ENCODE data around the gene MAGI1. TPM values are rescaled to one million over a fixed set of nuclear protein-coding genes. Genes with fewer than 3 reads are reported as not detected.

Gene MAGI1
- total RNA-seq, 1 donor from 2014 or later: 45.8 TPM

DNA sequence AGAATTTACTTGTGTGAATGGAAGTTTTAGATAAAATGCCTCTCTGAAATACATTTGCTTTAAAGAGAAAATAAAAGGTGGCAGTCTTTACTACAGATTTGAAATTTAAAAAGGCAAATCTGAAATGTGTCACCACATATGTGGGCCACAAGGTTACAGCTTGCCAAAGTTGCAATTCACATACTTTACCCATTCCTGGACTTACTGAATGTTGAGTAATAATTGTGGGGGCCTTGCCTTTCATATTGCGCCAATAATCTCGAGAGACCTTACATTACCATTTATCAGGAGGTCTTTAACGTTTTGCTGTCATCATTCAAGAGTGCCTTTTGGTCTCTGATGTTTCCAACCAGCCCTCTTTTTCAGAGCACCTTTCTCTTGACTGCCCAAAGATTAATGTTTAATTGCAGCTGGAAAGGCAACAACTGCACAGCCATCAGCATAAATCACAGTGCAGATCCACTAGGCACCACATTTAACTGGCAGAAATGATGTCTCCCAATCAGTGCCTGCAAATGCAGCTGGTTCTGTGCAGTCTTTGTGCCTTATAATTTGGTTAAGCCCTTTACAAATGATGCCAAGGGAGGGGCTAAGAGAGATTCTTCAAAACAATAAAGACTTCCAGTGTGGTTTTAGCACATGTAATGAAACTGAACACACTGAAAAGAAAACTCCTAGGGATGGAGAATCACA is 206.8 kb downstream of the MAGI1 start:
- Histone ChIP-seq H3K9me3 (no peaks in the 10 kb centered on the region), H3K36me3 (no peaks in the 10 kb centered on the region), H3K4me3 (no peak overlapping the region), H3K27ac (no peak overlapping the region), H3K27me3 (no peaks in the 10 kb centered on the region), H3K4me1 (no peaks in the 10 kb centered on the region)
- no peak for DNase-seq
- intact Hi-C loops (cut with DNase I): no loop called here
- TF ChIP-seq, protein P1, sequence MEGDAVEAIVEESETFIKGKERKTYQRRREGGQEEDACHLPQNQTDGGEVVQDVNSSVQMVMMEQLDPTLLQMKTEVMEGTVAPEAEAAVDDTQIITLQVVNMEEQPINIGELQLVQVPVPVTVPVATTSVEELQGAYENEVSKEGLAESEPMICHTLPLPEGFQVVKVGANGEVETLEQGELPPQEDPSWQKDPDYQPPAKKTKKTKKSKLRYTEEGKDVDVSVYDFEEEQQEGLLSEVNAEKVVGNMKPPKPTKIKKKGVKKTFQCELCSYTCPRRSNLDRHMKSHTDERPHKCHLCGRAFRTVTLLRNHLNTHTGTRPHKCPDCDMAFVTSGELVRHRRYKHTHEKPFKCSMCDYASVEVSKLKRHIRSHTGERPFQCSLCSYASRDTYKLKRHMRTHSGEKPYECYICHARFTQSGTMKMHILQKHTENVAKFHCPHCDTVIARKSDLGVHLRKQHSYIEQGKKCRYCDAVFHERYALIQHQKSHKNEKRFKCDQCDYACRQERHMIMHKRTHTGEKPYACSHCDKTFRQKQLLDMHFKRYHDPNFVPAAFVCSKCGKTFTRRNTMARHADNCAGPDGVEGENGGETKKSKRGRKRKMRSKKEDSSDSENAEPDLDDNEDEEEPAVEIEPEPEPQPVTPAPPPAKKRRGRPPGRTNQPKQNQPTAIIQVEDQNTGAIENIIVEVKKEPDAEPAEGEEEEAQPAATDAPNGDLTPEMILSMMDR (IDR thresholded peaks at IDR 0.05): no peak
- no peak for ATAC-seq

GRCh38 chr3:65830948-65831732 is 207.6 kb downstream of the MAGI1 start:
- TF ChIP-seq, protein P1 (IDR thresholded peaks at IDR 0.05): no peak
- Histone ChIP-seq H3K27ac (no peak overlapping the region), H3K27me3 (no peaks in the 10 kb centered on the region), H3K4me1 (no peaks in the 10 kb centered on the region), H3K36me3 (no peaks in the 10 kb centered on the region), H3K9me3 (no peaks in the 10 kb centered on the region), H3K4me3 (no peak overlapping the region)
- intact Hi-C loops (cut with DNase I): no loop called here
- ATAC-seq (no peak), DNase-seq (no peak)

GRCh38 chr3:65829228-65829627 is 209.5 kb downstream of the MAGI1 start:
- Histone ChIP-seq H3K27me3 (no peaks in the 10 kb centered on the region), H3K4me1 (no peaks in the 10 kb centered on the region), H3K27ac (no peak overlapping the region), H3K4me3 (no peak overlapping the region), H3K9me3 (no peaks in the 10 kb centered on the region), H3K36me3 (no peaks in the 10 kb centered on the region)
- no peak for DNase-seq
- ATAC-seq: no peak
- intact Hi-C loops (cut with DNase I): no loop called here
- TF ChIP-seq, protein P1 (IDR thresholded peaks at IDR 0.05): no peak

DNA sequence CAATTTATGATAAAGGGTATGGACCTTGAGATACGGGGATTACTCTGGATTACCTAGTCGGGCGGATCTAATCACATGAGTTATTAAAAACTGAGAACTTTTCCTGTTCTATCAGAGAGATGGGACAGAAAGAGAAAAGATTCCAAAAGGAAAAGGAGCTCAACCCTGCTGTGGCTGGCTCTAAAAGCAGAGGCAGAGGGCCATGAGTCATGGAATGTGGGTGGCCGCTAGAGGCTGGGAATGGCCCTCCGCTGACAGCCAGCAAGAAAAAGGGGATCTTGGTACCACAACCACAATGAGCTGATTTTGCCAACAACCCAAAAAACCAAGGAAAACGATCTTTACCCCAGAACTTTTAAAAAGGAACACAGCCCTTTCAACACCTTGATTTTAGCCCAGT is 210.0 kb downstream of the MAGI1 start:
- peak; percentile 48 for ATAC-seq
- no peaks in the 10 kb centered on the region for H3K9me3 ChIP-seq
- H3K27me3 ChIP-seq: no peaks in the 10 kb centered on the region
- no peak overlapping the region for H3K27ac ChIP-seq
- H3K4me3 ChIP-seq: no peak overlapping the region
- no peak for DNase-seq
- H3K4me1 ChIP-seq: no peaks in the 10 kb centered on the region
- intact Hi-C loops (cut with DNase I): no loop called here
- no peaks in the 10 kb centered on the region for H3K36me3 ChIP-seq
- TF ChIP-seq, protein P1 (IDR thresholded peaks at IDR 0.05): no peak

DNA sequence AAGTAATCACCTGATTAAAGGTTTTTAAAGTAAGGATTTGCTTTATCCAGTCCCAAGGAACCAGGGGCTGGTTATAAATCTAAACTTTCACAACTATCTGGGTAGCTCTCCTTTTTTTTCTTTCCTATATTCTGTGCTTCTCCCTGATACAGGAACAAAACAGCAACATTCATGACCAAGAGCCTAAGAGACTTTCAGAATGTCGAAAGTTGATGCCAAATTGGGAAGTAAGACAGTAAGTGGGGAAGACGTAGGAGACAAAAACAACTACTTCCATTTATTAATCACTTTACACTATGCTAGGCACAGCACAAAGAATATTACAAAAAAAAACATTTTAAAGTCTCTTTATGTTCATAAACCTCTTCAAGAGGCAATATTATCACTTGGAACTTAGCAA is 211.6 kb downstream of the MAGI1 start:
- TF ChIP-seq, protein P1 (IDR thresholded peaks at IDR 0.05): no peak
- Histone ChIP-seq H3K4me1 (no peaks in the 10 kb centered on the region), H3K9me3 (no peaks in the 10 kb centered on the region), H3K27me3 (no peaks in the 10 kb centered on the region), H3K27ac (no peak overlapping the region), H3K4me3 (no peak overlapping the region), H3K36me3 (no peaks in the 10 kb centered on the region)
- DNase-seq (no peak), ATAC-seq (no peak)
- intact Hi-C loops (cut with DNase I): no loop called here
